ENCODE measurements around the gene TSC22D4. TPM values are rescaled to one million over a fixed set of nuclear protein-coding genes. Genes with fewer than 3 reads are reported as not detected.

TSC22D4 gene
- total and polyA plus RNA-seq, 9 of the 15 experiments (the other 6 are each of a cell fraction or from before 2014, with no cell fraction given) = 0.37 to 107 (median 28.7) TPM

DNA sequence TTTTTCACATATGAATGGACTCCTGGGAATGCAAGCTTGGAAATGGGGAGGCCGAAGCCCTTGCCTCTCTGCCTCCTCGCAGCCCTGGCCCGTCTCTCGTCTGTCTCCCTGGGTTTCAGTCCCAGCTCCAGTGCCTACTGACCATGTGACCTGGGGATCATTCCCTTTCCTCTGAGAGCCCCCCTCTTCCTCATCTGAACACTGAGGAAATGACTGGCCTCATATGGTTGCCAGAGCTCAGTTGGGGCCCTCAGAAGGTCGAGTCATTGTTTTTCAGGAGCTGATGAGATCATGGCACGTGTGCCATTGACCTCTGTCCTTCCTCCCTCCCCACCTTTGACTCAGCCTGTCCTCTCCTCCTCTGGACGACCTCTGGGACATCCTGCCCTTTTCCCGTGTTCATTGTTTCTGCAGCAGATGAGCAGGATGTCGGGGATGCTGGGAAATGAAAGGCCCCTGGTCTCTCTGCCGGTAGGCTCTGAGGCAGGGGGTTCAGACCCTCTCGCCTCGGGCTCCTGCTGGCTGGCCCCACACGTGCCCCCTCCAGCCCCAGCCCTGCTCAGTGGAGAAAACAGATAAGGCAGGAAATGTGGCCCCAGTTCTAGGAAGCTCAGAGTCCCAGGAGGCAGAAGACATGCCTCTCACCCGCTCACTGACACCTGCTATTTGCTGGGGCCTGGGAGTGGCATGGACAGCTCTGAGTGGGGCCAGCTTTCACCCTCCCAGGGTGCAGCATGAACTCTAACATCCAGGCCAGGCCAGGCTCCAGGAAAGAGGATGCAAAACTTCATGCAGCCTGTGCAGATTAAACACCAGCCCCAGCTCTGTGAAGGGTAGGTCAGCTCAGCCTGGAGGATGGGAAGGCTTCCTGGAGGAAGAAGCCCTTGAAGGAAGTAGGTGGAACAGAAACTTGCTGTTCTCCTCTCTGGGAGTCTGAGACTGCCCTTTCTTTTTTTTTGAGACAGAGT is 34.4 kb downstream of the TSC22D4 start (continued):
- TF ChIP-seq, protein P1, sequence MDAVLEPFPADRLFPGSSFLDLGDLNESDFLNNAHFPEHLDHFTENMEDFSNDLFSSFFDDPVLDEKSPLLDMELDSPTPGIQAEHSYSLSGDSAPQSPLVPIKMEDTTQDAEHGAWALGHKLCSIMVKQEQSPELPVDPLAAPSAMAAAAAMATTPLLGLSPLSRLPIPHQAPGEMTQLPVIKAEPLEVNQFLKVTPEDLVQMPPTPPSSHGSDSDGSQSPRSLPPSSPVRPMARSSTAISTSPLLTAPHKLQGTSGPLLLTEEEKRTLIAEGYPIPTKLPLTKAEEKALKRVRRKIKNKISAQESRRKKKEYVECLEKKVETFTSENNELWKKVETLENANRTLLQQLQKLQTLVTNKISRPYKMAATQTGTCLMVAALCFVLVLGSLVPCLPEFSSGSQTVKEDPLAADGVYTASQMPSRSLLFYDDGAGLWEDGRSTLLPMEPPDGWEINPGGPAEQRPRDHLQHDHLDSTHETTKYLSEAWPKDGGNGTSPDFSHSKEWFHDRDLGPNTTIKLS (IDR thresholded peaks at IDR 0.05; ENCODE audit: borderline replicate concordance, low read depth) = peak; percentile 69; the same call in 1 of the 2 replicates
- peak; percentile 96 for TF ChIP-seq NR2C1 (IDR thresholded peaks at IDR 0.05)
- TF ChIP-seq NR2C1 (tag; IDR thresholded peaks at IDR 0.05) = peak; percentile 97
- TF ChIP-seq ZNF263 (CRISPR knock-in tag; IDR thresholded peaks at IDR 0.05; ENCODE audit: borderline replicate concordance) = peak; percentile 70; the same call in 1 of the 2 replicates
- TF ChIP-seq E2F3 (CRISPR knock-in tag; IDR thresholded peaks at IDR 0.05) = peak; percentile 62
- peak; percentile 83 for TF ChIP-seq CBFA2T3 (IDR thresholded peaks at IDR 0.05)
- TF ChIP-seq TBP (optimal IDR thresholded peaks at IDR 0.05; ENCODE audit: low read depth, low read length) = peak; percentile 62
- TF ChIP-seq STAT5A (IDR thresholded peaks at IDR 0.05; ENCODE audit: borderline replicate concordance, low read length) = peak; percentile 75
- TF ChIP-seq HMG20A (CRISPR knock-in tag; conservative IDR thresholded peaks at IDR 0.05) = no peak
- peak; percentile 81 for TF ChIP-seq CXXC5 (CRISPR knock-in tag; IDR thresholded peaks at IDR 0.05)
- peak; percentile 63 for TF ChIP-seq ZNF583 (CRISPR knock-in tag; IDR thresholded peaks at IDR 0.05)
- TF ChIP-seq ARID2 (IDR thresholded peaks at IDR 0.05) = no peak
- peak; percentile 71 for TF ChIP-seq BCOR (IDR thresholded peaks at IDR 0.05)
- 0 out of 2 replicates have a peak, but pooled peaks have one; percentile 16 for TF ChIP-seq CHCHD3 (CRISPR knock-in tag; IDR thresholded peaks at IDR 0.05)
- TF ChIP-seq SUPT5H (IDR thresholded peaks at IDR 0.05) = peak; percentile 52
- peak; percentile 28; the same call in 1 of the 2 replicates for TF ChIP-seq GABPB1 (CRISPR knock-in tag; IDR thresholded peaks at IDR 0.05)
- TF ChIP-seq, protein P2, sequence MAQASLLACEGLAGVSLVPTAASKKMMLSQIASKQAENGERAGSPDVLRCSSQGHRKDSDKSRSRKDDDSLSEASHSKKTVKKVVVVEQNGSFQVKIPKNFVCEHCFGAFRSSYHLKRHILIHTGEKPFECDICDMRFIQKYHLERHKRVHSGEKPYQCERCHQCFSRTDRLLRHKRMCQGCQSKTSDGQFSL (CRISPR knock-in tag; IDR thresholded peaks at IDR 0.05) = no peak
- TF ChIP-seq, protein P2 (tag; IDR thresholded peaks at IDR 0.05) = peak in 1 of 2 experiments; percentile 63; a peak in 1 of 4 replicates
- peak; percentile 98 for TF ChIP-seq ATF7 (IDR thresholded peaks at IDR 0.05)
- peak; percentile 93 for TF ChIP-seq ZEB2 (IDR thresholded peaks at IDR 0.05)
- peak; percentile 73 to 77 for TF ChIP-seq KDM1A (IDR thresholded peaks at IDR 0.05)
- no peak; the same call in 1 of the 2 replicates for TF ChIP-seq ZNF239 (CRISPR knock-in tag; IDR thresholded peaks at IDR 0.05)
- peak; percentile 55; the same call in 1 of the 2 replicates for TF ChIP-seq SPI1 (IDR thresholded peaks at IDR 0.05; ENCODE audit: borderline replicate concordance, low read depth, low read length)
- TF ChIP-seq ZBED1 (IDR thresholded peaks at IDR 0.05) = no peak
- no peak for TF ChIP-seq PCBP2 (IDR thresholded peaks at IDR 0.05; ENCODE audit: low read depth, low read length, poor library complexity, severe bottlenecking)
- peak; percentile 60; the same call in 1 of the 2 replicates for TF ChIP-seq MBD2 (IDR thresholded peaks at IDR 0.05; ENCODE audit: borderline replicate concordance, low read depth)
- TF ChIP-seq POLR2G (IDR thresholded peaks at IDR 0.05; ENCODE audit: low read depth, low read length) = peak; percentile 69
- TF ChIP-seq CHD4 (IDR thresholded peaks at IDR 0.05; ENCODE audit: insufficient read depth, insufficient replicate concordance, low read depth, low read length, poor library complexity, severe bottlenecking) = peak; percentile 55
- peak; percentile 94 for TF ChIP-seq ETV1 (tag; conservative IDR thresholded peaks at IDR 0.05; ENCODE audit: low read depth)

Measured in K562 (cell line).